NCI-H460 (cell line): ENCODE measurements around the gene RAB14. TPM values are rescaled to one million over a fixed set of nuclear protein-coding genes. Genes with fewer than 3 reads are reported as not detected.
A peak's percentile ranks its signal among the peaks of the same experiment; 100 is the strongest.

ENCODE experiments used
- DNase-seq: peaks from one replicate; pipeline ENCODE4 v3.0.0-alpha.2; 2016; ENCODE audit warnings: low read depth; ENCODE audit errors: extremely low read depth
- total RNA-seq: library from RNA; depleted of rRNA; stranded (reverse); fragments of >200 nt; shearing (Covaris generic); gene quantifications from 2 replicates; pipeline ENCODE4 v1.2.3, GENCODE V29; 2014

RAB14 gene
- total RNA-seq, 1 experiment from 2014 or later: 35.5 TPM

DNA sequence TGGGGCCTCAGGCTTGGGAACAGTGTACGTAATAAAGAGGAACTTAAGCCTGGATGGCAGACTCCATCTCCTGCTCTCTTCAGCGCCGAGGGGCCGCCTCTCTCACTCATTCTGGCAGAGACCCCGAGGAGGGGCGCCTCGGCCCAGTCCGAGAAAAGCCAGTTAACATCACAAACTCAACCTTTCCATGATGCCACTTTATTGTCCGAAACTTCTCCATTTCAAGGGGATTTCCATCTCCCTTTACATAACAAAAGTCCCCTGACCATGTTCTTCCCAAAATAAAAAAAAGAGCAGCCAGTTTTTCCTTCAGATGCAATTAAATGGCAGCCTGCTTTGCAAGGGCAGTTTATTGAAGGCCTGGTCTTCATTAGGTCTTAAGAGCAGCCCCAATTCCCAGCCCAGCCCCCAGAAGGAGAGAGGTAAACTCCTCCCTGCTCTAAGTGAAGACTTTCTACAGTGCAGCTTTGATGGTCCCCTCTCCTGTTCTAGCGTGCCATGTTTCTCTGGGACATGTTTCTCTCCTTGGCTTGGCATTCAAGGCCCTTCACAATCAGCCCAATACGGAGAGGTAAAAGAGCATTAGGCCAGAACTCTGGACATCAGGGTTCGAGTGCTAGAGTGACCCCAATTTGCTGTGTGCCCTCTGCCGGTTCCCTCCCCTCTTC lies 19.5 kb upstream of the RAB14 start:
- DNase-seq: no peak

- DNase-seq: no peak
Measured at GRCh38 chr9:121219530-121219929, 17.9 kb upstream of the RAB14 start.

DNA sequence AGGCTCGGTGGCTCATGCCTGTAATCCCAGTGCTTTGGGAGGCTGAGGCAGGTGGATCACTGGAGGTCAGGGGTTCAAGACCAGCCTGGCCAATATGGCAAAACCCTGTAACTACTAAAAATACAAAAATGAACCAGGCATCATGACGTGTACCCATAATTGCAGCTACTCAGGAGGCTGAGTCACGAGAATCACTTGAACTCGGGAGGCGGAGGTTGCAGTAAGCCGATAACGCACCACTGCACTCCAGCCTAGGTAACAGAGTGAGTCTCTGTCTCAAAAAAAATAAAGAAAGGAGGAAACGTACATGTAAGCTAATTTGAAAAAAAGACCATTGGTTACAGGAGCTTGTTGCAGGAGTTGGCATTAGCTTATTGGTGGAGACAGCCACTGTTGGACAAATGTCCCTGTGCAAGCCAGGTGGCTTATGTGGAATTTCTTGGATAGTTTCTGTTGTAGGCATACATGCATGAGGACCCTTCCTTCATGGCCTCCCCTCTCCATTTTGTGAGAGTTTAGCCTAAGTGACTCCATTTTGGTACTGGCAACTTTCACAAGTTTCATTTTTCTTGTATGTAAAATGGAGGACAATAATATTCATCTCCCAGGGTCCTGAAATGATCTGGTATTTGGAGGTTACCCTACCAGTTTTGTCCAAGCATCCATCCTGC lies 16.8 kb upstream of the RAB14 start:
- DNase-seq: no peak

DNA sequence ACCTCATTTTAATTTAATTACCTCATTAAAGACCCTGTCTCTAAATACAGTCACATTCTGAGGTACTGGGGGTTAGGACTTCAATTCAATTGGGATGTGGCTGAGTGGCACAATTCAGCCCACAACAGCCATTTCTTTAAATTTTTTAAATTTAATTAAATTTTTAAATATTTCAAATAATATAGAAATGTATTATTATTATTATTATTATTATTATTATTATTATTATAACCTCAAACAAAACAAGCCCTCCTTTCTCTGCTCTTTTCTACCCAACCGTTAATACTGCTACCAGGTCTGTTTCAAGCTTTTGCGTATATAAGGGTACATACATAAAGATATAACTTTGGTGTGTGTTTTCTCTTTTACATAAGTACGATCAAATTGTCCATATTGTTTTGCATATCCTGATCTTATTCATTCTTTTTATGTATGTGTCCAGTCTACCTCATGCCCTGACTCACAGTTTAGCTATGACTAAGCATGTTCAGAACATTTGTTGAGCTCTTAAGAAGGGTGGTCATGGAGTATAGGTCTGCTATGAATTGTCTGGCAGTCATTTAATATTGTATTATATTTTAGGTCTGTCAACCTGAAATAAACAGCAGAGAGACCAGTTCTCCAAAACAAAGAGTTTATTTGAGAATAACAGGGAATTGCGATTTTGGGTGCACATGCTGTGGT lies 16.1 kb upstream of the RAB14 start:
- DNase-seq: no peak

DNA sequence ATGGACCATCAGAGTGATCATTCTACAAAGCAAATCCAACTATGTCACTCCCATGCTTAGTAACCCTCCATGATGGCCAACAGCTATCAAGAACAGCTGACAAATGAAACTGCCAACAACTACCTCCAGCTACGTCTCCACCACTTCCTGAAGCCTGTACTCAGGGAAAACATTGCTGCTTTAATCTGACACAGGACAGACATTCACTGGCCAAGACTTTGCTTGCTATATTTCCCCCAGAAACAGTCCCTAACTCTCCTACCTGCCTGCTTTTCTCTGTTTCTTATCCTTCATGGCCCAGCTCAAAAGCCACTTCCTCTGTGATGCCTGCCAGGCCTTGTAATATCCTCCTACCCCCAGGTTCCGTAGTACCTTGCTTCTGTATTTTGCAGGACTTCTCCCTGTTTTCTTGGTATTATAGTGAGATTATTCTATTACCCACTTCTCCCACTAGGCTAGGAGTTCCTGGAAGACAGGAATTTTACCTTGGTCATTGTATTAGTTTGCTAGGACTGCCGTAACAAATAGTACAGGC lies 14.7 kb upstream of the RAB14 start:
- DNase-seq: no peak

- no peak for DNase-seq
Measured at GRCh38 chr9:121214005-121214404, 12.3 kb upstream of the RAB14 start.

GRCh38 chr9:121213136-121213806 lies 11.6 kb upstream of the RAB14 start:
- DNase-seq: peak; percentile 84

- DNase-seq: no peak
Measured at GRCh38 chr9:121210536-121210935, 8.9 kb upstream of the RAB14 start.

DNA sequence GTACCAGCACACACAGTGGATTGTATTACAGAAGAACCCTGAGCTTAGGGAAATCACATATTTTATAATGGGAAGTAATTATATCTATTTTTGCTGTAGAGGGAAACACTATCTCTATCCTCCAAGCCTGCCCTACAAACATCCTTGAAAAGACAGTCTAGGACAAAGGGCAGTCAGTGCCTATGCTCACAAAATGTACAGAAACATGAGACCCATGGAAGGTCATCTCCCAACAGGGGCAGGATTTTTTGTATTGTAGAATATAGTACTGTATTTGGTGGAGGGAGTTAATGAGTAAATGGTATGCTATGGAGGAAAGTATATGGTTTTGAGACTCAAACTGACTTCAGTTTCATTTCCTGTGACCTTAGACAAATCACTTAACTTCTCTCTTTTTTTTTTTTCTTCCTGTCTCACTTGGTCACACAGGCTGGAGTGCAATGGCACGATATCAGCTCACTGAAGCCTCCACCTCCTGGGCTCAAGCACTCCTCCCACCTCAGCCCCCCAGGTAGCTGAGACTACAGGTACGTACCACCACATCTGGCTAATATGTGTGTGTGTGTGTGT lies 5.8 kb upstream of the RAB14 start:
- DNase-seq: no peak

- no peak for DNase-seq
Measured at GRCh38 chr9:121206516-121207370, 5.1 kb upstream of the RAB14 start.

- DNase-seq: no peak
Measured at GRCh38 chr9:121204611-121205010, 2.9 kb upstream of the RAB14 start.

- no peak for DNase-seq
Measured at GRCh38 chr9:121204121-121204520, 2.5 kb upstream of the RAB14 start.

GRCh38 chr9:121201045-121201737 lies 478 bp downstream of the RAB14 start:
- DNase-seq: no peak

DNA sequence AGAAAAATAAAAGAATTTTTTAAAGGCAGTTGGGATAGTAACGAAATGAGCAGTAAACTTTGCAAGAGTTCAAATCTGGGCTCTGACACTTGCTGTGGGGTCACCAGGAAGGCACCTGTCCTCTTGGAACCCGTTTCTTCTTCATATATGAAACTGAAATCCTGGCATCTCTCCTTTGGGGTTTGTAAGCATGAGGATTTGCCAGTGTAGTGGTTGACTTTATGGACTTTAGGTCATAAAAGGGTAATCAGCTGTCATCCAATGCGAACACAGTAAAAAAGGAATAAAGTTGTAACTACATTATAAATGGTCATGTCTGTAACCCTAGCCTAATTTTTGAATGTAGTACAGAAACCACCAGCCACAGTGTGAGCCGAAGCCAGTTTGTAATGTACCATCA lies 1.3 kb downstream of the RAB14 start:
- DNase-seq: no peak

DNA sequence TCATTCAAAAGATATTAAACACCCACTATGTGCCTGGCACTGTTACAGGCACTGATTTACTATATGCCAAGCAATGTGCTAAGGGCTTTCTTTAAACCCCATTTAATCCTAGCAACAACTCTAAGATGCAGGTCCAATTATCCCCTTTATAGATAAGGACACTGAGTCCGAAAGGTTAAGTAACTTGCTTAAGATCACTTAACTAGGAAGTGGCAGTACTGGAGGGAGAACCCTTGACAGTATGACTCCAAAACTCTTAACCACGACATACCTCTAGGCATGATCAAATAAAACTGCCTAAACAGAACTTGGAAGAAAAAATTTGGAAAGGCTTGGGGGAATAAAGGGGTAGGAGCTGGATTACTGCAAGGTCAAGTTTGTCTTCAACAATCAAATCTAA lies 1.7 kb downstream of the RAB14 start:
- DNase-seq: no peak

DNA sequence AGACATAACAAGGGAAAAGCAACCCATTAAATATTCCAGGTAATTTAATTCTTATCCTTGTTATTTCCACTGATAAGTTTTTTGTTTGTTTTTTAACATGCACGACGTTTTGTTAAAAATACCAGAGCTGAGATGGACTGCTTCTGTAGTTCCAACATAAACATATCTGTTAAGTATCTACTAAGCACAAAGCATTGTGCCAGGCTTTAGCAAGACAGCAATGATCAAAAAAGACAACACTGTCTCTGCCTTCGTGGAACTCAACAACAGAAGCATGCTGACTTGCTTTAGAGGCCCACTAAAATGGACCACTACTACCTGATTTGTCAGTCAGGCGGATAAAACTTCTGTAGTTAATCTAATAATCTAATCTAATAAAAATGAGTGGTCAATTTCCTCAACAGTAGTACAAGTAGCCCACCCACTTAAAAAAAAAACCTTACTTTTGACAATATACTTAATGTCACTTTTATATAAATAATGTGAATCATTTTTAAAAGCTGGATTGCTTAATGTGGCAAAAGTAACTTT lies 3.1 kb downstream of the RAB14 start:
- DNase-seq: no peak

DNA sequence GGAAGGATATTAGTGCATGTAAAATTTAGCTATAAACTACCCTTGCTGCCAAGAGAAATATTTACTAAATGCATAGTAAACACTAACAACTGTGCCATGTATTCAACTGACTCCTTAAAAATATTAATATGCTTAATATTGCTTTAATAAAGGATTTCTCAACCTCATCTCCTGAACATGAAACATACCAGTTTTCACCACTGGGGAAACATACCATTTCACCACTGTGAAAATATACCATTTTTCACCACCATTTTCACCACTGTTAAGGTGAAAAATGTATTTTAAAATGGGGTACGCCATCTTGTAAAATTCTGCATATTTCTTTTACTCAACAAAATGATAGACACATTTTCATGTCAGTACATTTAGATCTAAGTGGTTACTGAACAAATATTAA lies 4.5 kb downstream of the RAB14 start:
- DNase-seq: no peak

DNA sequence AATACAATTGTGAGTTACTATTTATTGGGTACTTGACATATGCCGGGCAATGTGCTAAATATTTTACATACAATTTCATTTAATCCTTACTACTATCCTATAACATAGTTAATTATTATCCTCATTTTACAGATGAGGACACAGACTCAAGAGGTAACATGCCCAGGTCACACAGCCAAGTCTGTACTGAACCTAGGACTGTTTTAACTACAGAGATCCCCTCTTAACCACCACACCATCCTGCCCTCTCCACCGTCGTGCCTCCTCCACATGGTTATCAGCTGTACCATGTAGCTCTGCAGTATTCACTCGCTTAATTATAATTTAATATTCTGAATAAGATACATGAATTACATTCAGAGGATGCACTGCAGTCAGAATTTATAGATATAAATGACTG lies 5.3 kb downstream of the RAB14 start:
- DNase-seq: no peak

DNA sequence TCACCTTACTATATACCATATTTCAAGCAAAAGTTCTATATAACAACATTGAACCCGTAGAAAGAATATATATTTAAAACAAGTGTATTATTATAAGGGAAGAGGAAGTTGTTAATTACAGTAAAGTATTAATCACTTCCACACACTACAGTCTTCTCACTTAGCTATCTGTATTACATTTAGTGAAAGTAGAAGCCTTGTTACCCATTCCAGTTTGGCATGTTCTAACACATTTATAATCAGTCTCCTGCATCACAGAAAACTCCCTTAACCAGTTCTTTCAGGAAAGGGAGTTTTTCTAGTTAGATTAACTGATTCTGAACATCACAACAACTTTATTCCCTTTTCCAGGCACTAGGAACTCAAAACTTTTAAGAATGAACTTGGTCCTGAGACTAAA lies 6.9 kb downstream of the RAB14 start:
- DNase-seq: no peak
